Smooth muscle cell (in vitro differentiated cells): ENCODE data around the gene NATD1. TPM values are rescaled to one million over a fixed set of nuclear protein-coding genes. Genes with fewer than 3 reads are reported as not detected.

ENCODE experiments used
- DNase-seq: peaks from one replicate; lab custom pipeline; 2025; ENCODE audit not compliant: unreplicated experiment; lab: John Stamatoyannopoulos, UW
- H2AFZ ChIP-seq: fragments of 200-600 bp; sonication (generic); 2 replicates; pipeline ENCODE4 v1.6.0; 2016; ENCODE audit warnings: antibody characterized with exemption, low read depth, mild to moderate bottlenecking
- H3F3A ChIP-seq: fragments of 200-600 bp; sonication (generic); 2 replicates; pipeline ENCODE4 v1.6.0; 2017; ENCODE audit warnings: antibody characterized with exemption, low read depth
- H3K27ac ChIP-seq: fragments of 200-600 bp; sonication (generic); 2 replicates; pipeline ENCODE4 v1.5.1; 2016; ENCODE audit warnings: low read depth, mild to moderate bottlenecking
- H3K27me3 ChIP-seq: fragments of 200-600 bp; sonication (generic); 2 replicates; pipeline ENCODE4 v1.6.1; 2016; ENCODE audit warnings: low read depth, mild to moderate bottlenecking
- H3K36me3 ChIP-seq: fragments of 200-600 bp; sonication (generic); 2 replicates; pipeline ENCODE4 v1.5.1; 2016; ENCODE audit warnings: low read depth
- H3K4me1 ChIP-seq: fragments of 200-600 bp; sonication (generic); 2 replicates; pipeline ENCODE4 v1.5.1; 2016; ENCODE audit warnings: low read depth
- H3K4me2 ChIP-seq: fragments of 200-600 bp; sonication (generic); 2 replicates; pipeline ENCODE4 v1.6.0; 2016; ENCODE audit warnings: mild to moderate bottlenecking
- H3K4me3 ChIP-seq: fragments of 200-600 bp; sonication (generic); 2 replicates; pipeline ENCODE4 v1.5.1; 2016; ENCODE audit warnings: mild to moderate bottlenecking
- H3K79me2 ChIP-seq: fragments of 200-600 bp; sonication (generic); 2 replicates; pipeline ENCODE4 v1.6.0; 2016; ENCODE audit warnings: low read depth, mild to moderate bottlenecking
- H3K9ac ChIP-seq: fragments of 200-600 bp; sonication (generic); 2 replicates; pipeline ENCODE4 v1.6.0; 2016; ENCODE audit warnings: low read depth
- H3K9me3 ChIP-seq: fragments of 200-600 bp; sonication (generic); replicated peaks from 2 replicates; pipeline ENCODE4 v1.5.1; 2016; ENCODE audit warnings: low read depth
- H4K20me1 ChIP-seq: fragments of 200-600 bp; sonication (generic); 2 replicates; pipeline ENCODE4 v1.6.0; 2016; ENCODE audit warnings: low read depth
- WGBS: methylation state at CpG from one replicate; pipeline ENCODE4 v1.1.7; 2016; ENCODE audit warnings: low lambda C conversion rate; 5-methylcytosine and 5-hydroxymethylcytosine counted together
- polyA plus RNA-seq: library from polyadenylated mRNA; unstranded; fragments of >200 nt; fragmentation: Nextera tagmentation; extraction: Ambion mirVana; gene quantifications from 2 replicates; pipeline ENCODE4 v1.2.1, GENCODE V29; 2016
- total RNA-seq: library from RNA; depleted of rRNA; stranded (reverse); fragments of >200 nt; gene quantifications from 2 replicates; pipeline ENCODE4 v1.2.3, GENCODE V29; 2014
- TF ChIP-seq, protein P1 (sequence below): fragments of 200-600 bp; sonication (generic); IDR thresholded peaks from 2 replicates; pipeline ENCODE4 v1.5.1; 2017; ENCODE audit warnings: borderline replicate concordance, mild to moderate bottlenecking, antibody characterized with exemption; ENCODE audit not compliant: insufficient read depth, poor library complexity, severe bottlenecking

The NATD1 gene
- total and polyA plus RNA-seq, 2 experiments from 2014 or later: 2.2 to 2.7 TPM

DNA sequence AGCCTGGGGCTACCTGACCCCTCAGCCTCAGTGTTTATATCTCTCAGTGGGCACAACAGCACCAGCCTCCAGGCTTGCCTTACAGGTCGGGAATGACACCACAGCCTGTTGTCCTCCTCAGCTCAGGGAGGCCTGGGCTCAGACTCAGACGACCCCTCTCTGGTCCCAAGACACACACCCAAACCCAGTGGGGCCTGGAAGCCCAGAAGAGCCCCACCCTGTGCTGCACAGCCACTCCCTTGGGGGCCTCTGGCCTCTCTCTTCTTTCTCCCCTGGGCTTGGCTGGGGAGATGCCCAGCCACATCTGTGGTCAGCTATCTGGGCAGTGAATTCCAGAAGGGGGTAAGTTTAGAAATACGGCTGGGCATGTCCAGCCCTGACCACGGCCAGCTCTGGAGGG lies 2.4 kb downstream of the NATD1 start:
- Histone ChIP-seq H2AFZ (no peak overlapping the region), H3K4me2 (no peak overlapping the region), H3K27ac (no peak overlapping the region), H3F3A (no peaks in the 10 kb centered on the region), H3K79me2 (no peaks in the 10 kb centered on the region), H3K9ac (no peak overlapping the region), H4K20me1 (peaks cover 58% of the 10 kb centered on the region), H3K36me3 (no peaks in the 10 kb centered on the region), H3K9me3 (no peaks in the 10 kb centered on the region), H3K27me3 (no peaks in the 10 kb centered on the region), H3K4me1 (peaks cover 2% of the 10 kb centered on the region), H3K4me3 (no peak overlapping the region)
- 63% methylated on average over 4 of the region's 4 CpGs for WGBS
- TF ChIP-seq, protein P1, sequence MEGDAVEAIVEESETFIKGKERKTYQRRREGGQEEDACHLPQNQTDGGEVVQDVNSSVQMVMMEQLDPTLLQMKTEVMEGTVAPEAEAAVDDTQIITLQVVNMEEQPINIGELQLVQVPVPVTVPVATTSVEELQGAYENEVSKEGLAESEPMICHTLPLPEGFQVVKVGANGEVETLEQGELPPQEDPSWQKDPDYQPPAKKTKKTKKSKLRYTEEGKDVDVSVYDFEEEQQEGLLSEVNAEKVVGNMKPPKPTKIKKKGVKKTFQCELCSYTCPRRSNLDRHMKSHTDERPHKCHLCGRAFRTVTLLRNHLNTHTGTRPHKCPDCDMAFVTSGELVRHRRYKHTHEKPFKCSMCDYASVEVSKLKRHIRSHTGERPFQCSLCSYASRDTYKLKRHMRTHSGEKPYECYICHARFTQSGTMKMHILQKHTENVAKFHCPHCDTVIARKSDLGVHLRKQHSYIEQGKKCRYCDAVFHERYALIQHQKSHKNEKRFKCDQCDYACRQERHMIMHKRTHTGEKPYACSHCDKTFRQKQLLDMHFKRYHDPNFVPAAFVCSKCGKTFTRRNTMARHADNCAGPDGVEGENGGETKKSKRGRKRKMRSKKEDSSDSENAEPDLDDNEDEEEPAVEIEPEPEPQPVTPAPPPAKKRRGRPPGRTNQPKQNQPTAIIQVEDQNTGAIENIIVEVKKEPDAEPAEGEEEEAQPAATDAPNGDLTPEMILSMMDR: no peak
- DNase-seq: no peak

GRCh38 chr17:21249920-21250703 lies 3.1 kb downstream of the NATD1 start:
- TF ChIP-seq, protein P1: no peak

DNA sequence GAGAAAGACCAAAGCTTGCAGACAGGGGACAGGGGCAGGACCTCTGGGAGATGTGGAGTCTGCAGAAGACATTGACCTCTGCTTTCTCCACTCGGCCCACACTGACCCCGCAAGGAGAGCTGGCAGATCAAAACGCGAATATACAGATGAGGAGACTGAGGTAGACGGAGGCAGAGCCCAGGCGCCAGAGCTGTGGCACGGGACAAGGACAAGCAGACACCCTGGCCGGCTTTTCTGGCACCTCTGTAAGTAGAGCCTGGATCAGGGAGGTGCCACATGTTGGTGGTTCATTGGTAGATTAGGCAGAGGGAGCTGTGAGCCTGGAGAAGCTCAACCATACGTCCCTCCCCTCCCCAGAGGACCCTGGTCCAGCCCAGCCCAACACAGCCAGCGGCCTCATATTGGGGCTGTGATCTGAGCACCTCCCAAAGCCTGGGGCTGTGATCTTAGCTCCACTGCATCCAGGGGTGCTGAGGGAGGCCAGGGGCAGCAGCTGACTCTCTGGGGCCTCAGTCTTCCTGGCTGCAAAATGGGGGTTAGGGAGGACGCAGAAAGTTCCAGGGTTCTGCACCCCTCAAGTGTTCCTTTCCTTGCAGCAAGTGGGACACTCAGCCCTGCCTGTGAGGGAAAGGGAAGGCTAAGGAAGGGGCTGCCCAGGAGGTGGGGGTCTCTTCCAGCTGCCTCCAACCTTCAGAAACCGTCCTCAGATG lies 4.0 kb downstream of the NATD1 start:
- Histone ChIP-seq H3K9me3 (no peaks in the 10 kb centered on the region), H3K4me3 (no peak overlapping the region), H3K4me1 (peaks cover 2% of the 10 kb centered on the region), H3K9ac (no peak overlapping the region), H4K20me1 (peaks cover 74% of the 10 kb centered on the region), H3K36me3 (no peaks in the 10 kb centered on the region), H3K79me2 (no peaks in the 10 kb centered on the region), H2AFZ (no peak overlapping the region), H3F3A (no peaks in the 10 kb centered on the region), H3K27ac (no peak overlapping the region), H3K4me2 (no peak overlapping the region), H3K27me3 (no peaks in the 10 kb centered on the region)
- no peak for DNase-seq
- 89% methylated on average over 12 of the region's 12 CpGs for WGBS
- TF ChIP-seq, protein P1: no peak

More at GRCh38 chr17:21249920-21250703, 3.1 kb downstream of the NATD1 start:
- no peaks in the 10 kb centered on the region for H3F3A ChIP-seq
- H3K36me3 ChIP-seq: no peaks in the 10 kb centered on the region
- no peaks in the 10 kb centered on the region for H3K27me3 ChIP-seq
- H3K27ac ChIP-seq: no peak overlapping the region
- no peaks in the 10 kb centered on the region for H3K9me3 ChIP-seq
- H3K9ac ChIP-seq: no peak overlapping the region
- H2AFZ ChIP-seq: no peak overlapping the region
- WGBS: 75% methylated on average over 7 of the region's 7 CpGs
- peaks cover 2% of the 10 kb centered on the region for H3K4me1 ChIP-seq
- peaks cover 65% of the 10 kb centered on the region for H4K20me1 ChIP-seq
- H3K4me2 ChIP-seq: no peak overlapping the region
- H3K79me2 ChIP-seq: no peaks in the 10 kb centered on the region
- no peak for DNase-seq
- no peak overlapping the region for H3K4me3 ChIP-seq
